HG03095 (cell line): Measurements from ENCODE around the gene GATA3.
"Not testable (repeated sequence)": the region's sequence is repeated elsewhere in the genome, so short reads cannot be mapped to it uniquely, and the experiment has no call there.

Source experiments
- ATAC-seq: cut with Tn5 transposase; IDR thresholded peaks from one replicate; pipeline ENCODE4 v1.9.1; 2021; ENCODE audit warnings: moderate library complexity; ENCODE audit not compliant: unreplicated experiment

Gene GATA3

GRCh38 chr10:8054494-8055407, at the start of gene GATA3:
TSS of gene GATA3 (plus strand) at chr10:8054688. CDS start at chr10:8055656, 968 bp downstream.
- ATAC-seq: peak; percentile 28

- peak; percentile 59 for ATAC-seq
Observed at GRCh38 chr10:8006274-8006999, 48.1 kb upstream of the GATA3 start.

GRCh38 chr10:8009031-8009430, 45.5 kb upstream of the GATA3 start:
- ATAC-seq: no peak

GRCh38 chr10:8013006-8013405, 41.5 kb upstream of the GATA3 start:
- no peak for ATAC-seq

DNA sequence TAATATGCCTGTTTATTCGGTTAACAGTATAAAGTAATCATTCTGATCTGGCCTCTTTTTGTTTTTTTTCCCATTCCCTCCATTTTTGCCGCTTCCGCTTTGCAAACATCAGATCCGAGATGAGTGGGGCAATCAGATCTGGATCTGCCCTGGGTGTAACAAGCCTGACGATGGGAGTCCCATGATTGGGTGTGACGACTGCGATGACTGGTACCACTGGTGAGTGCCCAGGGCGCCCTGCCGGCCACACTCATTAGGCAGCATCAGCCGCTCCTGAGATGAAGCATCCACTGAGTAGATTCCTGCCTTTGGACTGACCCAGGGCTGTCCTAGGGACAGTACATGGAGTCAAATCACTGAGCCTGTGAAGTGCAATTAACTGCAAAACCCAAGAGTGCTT, 40.9 kb upstream of the GATA3 start:
- no peak for ATAC-seq

DNA sequence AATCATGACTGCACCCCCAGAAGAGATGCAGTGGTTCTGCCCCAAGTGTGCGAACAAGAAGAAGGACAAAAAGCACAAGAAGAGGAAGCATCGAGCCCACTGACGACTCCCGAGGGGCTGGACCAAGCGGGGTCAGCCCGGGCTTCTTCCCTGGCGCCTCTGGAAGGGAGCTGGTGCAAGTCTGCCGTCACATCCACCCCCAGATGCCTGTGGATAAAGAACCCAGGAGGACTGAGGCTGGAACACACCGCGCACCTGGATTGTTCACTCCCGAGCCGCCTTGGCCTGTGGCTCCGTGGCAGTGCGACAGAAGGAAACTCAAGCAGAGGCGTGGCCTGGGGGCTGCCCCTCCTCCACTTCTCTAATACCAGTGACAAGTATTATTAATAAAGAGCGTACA, 39.8 kb upstream of the GATA3 start:
- no peak for ATAC-seq

GRCh38 chr10:8017277-8017676, 37.2 kb upstream of the GATA3 start:
- no peak for ATAC-seq

DNA sequence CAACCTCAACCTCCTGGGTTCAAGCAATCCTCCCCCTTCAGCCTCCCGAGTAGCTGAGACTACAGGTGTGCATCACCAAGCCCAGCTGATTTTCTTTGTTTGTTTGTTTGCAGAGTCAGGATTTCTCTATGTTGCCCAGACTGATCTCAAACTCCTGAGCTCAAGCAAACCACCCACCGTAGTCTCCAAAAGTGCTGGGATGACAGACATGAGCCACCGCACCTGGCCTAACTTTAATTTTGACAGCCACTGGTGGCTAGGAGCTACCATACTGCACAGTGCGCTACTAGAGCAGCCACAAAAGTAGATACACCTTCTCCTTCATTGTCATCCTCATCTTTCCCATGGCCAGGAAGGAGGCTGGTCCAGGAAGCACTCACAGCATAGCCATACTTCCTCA, 31.2 kb upstream of the GATA3 start:
- ATAC-seq: no peak

GRCh38 chr10:8023851-8024250, 30.6 kb upstream of the GATA3 start:
- no peak for ATAC-seq

DNA sequence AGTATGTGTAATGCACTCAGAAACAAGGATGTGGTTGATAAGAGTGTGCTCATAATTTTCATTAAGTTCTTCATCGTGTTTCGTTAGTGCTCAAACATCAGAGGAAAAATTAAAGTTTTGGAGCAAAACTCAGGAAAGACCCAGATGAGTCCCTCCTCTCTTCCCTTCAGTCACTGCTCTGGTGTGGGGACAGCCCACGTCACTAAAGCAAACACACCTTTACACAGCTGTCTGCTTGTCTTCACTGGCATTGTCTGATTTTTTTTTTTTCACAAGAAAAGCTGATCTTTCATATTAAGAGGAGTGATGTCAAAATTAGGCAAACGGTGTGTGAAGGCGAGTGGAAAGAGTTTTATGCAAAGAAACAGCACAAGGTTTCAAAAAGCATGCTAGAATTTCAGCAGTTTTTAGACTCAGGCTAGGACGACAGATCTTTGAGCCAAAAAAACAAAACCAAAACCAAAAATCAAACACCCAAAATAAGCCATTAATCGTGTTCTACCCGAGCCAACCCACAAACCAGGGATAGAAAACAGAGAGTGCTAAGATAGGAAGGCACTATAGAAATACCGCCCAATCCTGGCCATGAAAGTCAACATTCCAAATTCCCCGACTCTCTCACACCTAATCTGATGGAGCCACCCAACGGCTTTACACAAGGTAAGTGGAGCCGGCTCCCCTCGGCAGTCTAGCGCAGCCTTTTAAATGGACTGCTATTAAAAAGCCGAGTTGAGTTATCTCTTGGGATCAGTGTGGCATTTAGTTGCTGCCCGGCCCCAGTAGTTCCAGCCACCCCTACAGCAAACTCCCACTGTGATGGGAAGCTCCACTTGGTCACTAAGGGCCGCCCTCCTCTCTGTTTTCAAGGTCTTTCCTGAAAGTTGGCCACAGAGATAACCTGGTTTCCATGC, 27.9 kb upstream of the GATA3 start:
- ATAC-seq: no peak

DNA sequence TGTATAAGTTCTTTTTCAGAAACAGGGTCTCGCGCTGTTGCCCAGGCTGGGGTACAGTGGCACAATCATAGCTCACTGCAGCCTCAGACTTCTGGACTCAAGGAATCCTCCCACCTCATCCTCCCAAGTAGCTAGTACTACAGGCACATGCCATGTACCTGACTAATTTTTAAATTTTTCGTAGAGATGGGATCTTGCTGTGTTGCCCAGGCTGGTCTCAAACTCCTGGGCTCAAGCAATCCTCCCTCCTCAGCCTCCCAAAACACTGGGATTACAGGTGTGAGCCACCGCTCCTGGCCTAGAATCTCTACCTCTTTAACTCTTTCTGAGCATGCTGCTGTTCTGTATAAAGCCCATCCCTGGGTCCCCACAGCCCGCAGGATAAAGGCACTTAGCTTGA, 23.3 kb upstream of the GATA3 start:
- ATAC-seq: not testable (repeated sequence)

- no peak for ATAC-seq
Observed at GRCh38 chr10:8032558-8032957, 21.9 kb upstream of the GATA3 start.

GRCh38 chr10:8033812-8034465, 20.5 kb upstream of the GATA3 start:
- ATAC-seq: no peak

- no peak for ATAC-seq
Observed at GRCh38 chr10:8034466-8035005, 20.0 kb upstream of the GATA3 start.

DNA sequence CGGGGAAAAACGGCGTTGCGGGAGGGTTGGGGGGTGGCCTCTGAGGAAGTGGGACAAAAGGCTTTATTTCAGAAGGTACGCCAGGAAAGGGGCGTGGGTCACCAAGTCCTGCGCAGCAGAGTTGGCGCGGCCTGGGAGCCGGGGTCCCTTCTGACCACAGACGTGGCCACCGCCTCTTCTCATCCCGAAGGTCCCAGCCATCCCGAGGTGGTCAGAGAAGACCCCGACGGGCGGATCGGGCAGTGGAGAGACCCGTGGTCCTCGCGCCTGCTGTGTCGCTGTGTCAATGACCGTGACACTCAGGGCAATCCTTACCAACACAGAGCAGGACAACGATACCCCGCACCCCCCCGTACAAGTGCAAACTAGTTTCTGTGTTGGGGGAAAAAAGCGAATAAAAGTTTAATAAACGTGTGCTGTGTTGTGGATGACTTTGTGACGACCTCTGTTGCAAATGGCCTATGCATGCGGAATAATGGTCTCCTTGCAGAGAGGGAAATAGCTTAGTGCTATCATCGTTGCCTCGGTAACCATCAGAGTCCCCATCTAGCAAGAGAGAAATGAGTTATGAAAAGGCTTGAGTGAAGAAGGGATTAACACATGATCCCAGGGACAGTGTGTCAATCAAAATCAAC, 19.4 kb upstream of the GATA3 start:
- no peak for ATAC-seq

DNA sequence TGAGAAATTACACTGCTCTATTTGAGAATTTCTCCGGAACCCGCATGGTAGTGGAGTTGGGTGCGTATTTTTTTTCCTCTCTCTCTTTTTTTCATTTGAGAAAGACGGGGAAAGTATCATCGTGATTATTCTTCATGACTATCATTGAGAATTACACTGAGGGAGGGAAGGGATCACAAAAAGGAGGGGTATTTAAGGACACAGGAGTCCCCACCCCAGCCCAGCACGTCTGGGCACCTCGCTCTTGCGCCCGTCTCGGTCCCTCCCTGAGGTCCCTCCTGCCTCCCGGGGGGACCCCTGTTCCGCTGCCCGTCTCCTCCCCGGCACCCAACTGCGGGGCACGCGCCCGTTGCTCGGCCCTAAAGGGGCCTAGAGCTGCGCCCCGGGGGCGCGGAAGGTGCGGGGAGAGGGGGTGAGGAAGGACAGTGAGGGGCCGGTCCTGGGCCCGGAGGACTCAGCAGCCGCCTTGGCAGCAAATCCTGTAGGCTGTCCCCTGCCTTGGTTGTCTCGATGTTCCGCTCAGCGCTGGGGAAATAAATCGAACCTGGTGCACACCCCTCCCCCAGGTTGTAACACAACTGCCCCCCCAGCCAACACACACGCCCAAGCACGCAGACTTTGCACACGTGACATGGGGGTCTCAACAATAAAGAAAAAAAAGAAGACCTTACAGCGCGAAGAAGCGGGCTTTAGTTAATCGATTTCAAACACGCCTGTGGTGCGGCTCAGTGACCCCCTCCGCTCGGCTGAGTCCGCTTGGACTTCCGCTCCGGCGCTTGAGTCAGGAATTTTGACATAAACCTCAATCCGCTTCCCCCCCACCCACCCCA, 18.6 kb upstream of the GATA3 start:
- no peak for ATAC-seq

- no peak for ATAC-seq
Observed at GRCh38 chr10:8036506-8037198, 17.8 kb upstream of the GATA3 start.

GRCh38 chr10:8037199-8037801, 17.2 kb upstream of the GATA3 start:
- ATAC-seq: no peak
